DOHH2 (cell line): ENCODE data around the gene NENF.

Experiments used
- H3F3A ChIP-seq: fragments of 200-600 bp; sonication (generic), shearing (Covaris generic); 2 replicates; pipeline ENCODE4 v1.6.0; 2016; ENCODE audit warnings: antibody characterized with exemption, mild to moderate bottlenecking; ENCODE audit not compliant: control insufficient read depth, insufficient read depth
- H3K27ac ChIP-seq: fragments of 200-600 bp; sonication (generic); 2 replicates; pipeline ENCODE4 v1.5.1; 2014; ENCODE audit warnings: low read depth, mild to moderate bottlenecking, low read length, moderate library complexity
- H3K27me3 ChIP-seq: fragments of 200-600 bp; sonication (generic); 2 replicates; pipeline ENCODE4 v1.6.1; 2014; ENCODE audit warnings: mild to moderate bottlenecking, low read length, mixed read lengths; ENCODE audit not compliant: control insufficient read depth
- H3K36me3 ChIP-seq: fragments of 200-600 bp; sonication (generic); 2 replicates; pipeline ENCODE4 v1.6.1; 2014; ENCODE audit warnings: mild to moderate bottlenecking, low read length, moderate library complexity, mixed read lengths; ENCODE audit not compliant: control insufficient read depth
- H3K4me1 ChIP-seq: fragments of 200-600 bp; sonication (generic); 2 replicates; pipeline ENCODE4 v1.6.1; 2014; ENCODE audit warnings: mild to moderate bottlenecking, low read length, mixed read lengths; ENCODE audit not compliant: control insufficient read depth
- H3K4me2 ChIP-seq: fragments of 200-600 bp; sonication (generic); 2 replicates; pipeline ENCODE4 v1.6.0; 2014; ENCODE audit warnings: mild to moderate bottlenecking, low read length, moderate library complexity
- H3K4me3 ChIP-seq: fragments of 200-600 bp; sonication (generic); 2 replicates; pipeline ENCODE4 v1.5.1; 2014; ENCODE audit warnings: mild to moderate bottlenecking, low read length, mixed read lengths
- H3K79me2 ChIP-seq: fragments of 200-600 bp; sonication (generic); 2 replicates; pipeline ENCODE4 v1.6.1; 2014; ENCODE audit warnings: mild to moderate bottlenecking, low read length, mixed read lengths; ENCODE audit not compliant: control insufficient read depth
- H3K9me2 ChIP-seq: fragments of 200-600 bp; sonication (generic); replicated peaks from 2 replicates; pipeline ENCODE4 v1.6.1; 2014; ENCODE audit warnings: mild to moderate bottlenecking, low read length, mixed read lengths; ENCODE audit not compliant: control insufficient read depth
- H3K9me3 ChIP-seq: fragments of 200-600 bp; sonication (generic); 2 replicates; pipeline ENCODE4 v1.6.1; 2014; ENCODE audit warnings: antibody characterized with exemption, low read length, mixed read lengths; ENCODE audit not compliant: control insufficient read depth, insufficient read depth
- H4K20me1 ChIP-seq: fragments of 200-600 bp; sonication (generic); 2 replicates; pipeline ENCODE4 v1.6.0; 2014; ENCODE audit warnings: low read depth, mild to moderate bottlenecking, antibody characterized with exemption, low read length, moderate library complexity; ENCODE audit not compliant: control insufficient read depth, insufficient read depth
- CTCF ChIP-seq: fragments of 200-600 bp; sonication (generic); IDR thresholded peaks from one replicate; pipeline ENCODE4 v1.5.1; 2014; ENCODE audit warnings: antibody characterized with exemption, mild to moderate bottlenecking, low read depth, low read length; ENCODE audit not compliant: poor library complexity, severe bottlenecking
- EZH2phosphoT487 ChIP-seq: fragments of 200-600 bp; sonication (generic); IDR thresholded peaks from 2 replicates; pipeline ENCODE4 v1.6.1; 2017; ENCODE audit warnings: borderline replicate concordance, mild to moderate bottlenecking, antibody characterized with exemption, low read length, moderate library complexity, mixed read lengths

The NENF gene

DNA sequence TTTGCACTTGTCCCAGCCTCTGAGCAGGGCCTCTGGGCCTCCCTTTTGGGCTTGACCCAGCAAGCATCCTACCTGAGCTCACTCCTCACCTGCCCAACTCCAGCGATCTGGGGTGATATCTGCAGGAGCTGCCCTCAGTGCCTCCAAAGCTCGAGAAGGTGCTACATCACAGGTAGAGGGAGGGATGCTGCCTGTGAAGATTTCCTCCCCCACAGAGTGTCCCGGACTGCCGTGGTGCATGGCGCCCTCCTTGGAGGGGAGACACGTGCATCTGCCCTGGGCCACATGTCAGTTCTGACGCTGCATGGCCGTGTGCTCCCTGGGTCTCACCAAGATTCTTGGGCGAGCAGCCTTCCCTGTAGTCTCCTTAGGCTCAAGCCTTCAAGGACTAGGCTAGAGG is 27.7 kb downstream of the NENF start:
- Histone ChIP-seq H4K20me1 (no peaks in the 10 kb centered on the region), H3K9me3 (no peaks in the 10 kb centered on the region), H3K79me2 (no peaks in the 10 kb centered on the region), H3K9me2 (no peaks in the 10 kb centered on the region), H3F3A (no peaks in the 10 kb centered on the region), H3K4me3 (no peak overlapping the region), H3K4me2 (no peak overlapping the region), H3K27me3 (no peaks in the 10 kb centered on the region), H3K36me3 (no peaks in the 10 kb centered on the region), H3K27ac (no peak overlapping the region), H3K4me1 (peaks cover 7% of the 10 kb centered on the region; the same call in 1 of the 2 replicates)
- TF ChIP-seq EZH2phosphoT487: no peak
- no peak for TF ChIP-seq CTCF

- H3K27me3 ChIP-seq: no peaks in the 10 kb centered on the region
- H3K27ac ChIP-seq: no peak overlapping the region
- no peaks in the 10 kb centered on the region for H3K79me2 ChIP-seq
- H3K4me3 ChIP-seq: no peak overlapping the region
- no peak for TF ChIP-seq EZH2phosphoT487
- TF ChIP-seq CTCF: no peak
- no peaks in the 10 kb centered on the region for H3K9me3 ChIP-seq
- H3K4me2 ChIP-seq: no peak overlapping the region
- H3K9me2 ChIP-seq: no peaks in the 10 kb centered on the region
- peaks cover 4% of the 10 kb centered on the region; the same call in 1 of the 2 replicates for H3K4me1 ChIP-seq
- H3F3A ChIP-seq: no peaks in the 10 kb centered on the region
- no peaks in the 10 kb centered on the region for H4K20me1 ChIP-seq
- H3K36me3 ChIP-seq: no peaks in the 10 kb centered on the region
These were observed 29.4 kb downstream of the NENF start for GRCh38 chr1:212461916-212462660.

DNA sequence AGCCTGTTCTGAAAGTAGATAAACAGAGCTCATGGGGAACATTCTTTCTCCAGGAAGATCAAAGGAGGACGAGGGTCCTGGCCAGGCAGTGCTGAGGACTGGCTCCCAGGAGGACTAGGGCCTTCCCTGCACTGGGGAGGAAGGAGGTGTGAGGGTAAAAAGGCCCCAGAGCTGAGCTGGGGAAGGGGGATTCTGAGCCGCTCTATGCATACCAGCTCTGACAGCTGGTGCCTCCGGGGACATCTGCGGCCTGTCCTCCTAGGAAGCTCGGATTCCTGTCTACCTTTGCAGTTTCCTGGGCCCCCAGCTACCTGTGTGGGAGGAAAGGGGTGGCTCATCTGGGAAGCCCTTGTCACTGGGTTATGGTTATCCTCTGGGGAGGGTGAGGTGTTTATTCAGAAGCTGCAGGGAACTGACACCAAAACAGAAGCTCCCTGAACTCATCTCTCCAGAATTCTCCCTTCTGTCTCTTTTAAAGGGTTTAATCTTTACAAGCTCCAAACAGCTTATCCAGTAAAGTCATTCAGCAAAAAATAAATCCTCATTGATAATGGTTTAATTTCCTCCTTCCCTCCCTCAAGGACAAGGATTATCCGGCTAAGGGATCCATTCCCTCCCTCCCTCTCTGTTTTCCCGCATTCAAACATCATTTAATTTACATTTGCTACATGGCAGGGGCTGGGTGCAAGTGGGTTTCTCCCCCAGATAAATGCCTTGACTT is 31.0 kb downstream of the NENF start:
- peaks cover 1% of the 10 kb centered on the region; the same call in 1 of the 2 replicates for H3K4me1 ChIP-seq
- H3K9me3 ChIP-seq: no peaks in the 10 kb centered on the region
- H3F3A ChIP-seq: no peaks in the 10 kb centered on the region
- no peak overlapping the region for H3K27ac ChIP-seq
- H4K20me1 ChIP-seq: no peaks in the 10 kb centered on the region
- H3K4me3 ChIP-seq: no peak overlapping the region
- no peaks in the 10 kb centered on the region for H3K9me2 ChIP-seq
- no peaks in the 10 kb centered on the region for H3K36me3 ChIP-seq
- H3K4me2 ChIP-seq: no peak overlapping the region
- TF ChIP-seq EZH2phosphoT487 (no peak), CTCF (no peak)
- H3K79me2 ChIP-seq: no peaks in the 10 kb centered on the region
- H3K27me3 ChIP-seq: no peaks in the 10 kb centered on the region
